Activated CD4-positive, alpha-beta T cell treated with anti-CD3 and anti-CD28 coated beads, Interleukin-2, amount 50 U/mL, for 16 hours (primary cell): ENCODE data around the gene LSAMP.

Source experiments
- DNase-seq: peaks from one replicate; pipeline ENCODE4 v3.0.0-alpha.2; 2020

Gene LSAMP

GRCh38 chr3:115999001-115999585, 446.2 kb downstream of the LSAMP start:
- no peak for DNase-seq

GRCh38 chr3:115996420-115997108, 448.7 kb downstream of the LSAMP start:
- DNase-seq = no peak

- DNase-seq = no peak
Measured at GRCh38 chr3:115990669-115991068, 454.6 kb downstream of the LSAMP start.

- DNase-seq = no peak
Measured at GRCh38 chr3:115989684-115990421, 455.4 kb downstream of the LSAMP start.

GRCh38 chr3:115986555-115987207, 458.6 kb downstream of the LSAMP start:
- no peak for DNase-seq

GRCh38 chr3:115982629-115983028, 462.7 kb downstream of the LSAMP start:
- no peak for DNase-seq

- no peak for DNase-seq
Measured at GRCh38 chr3:115982108-115982507, 463.2 kb downstream of the LSAMP start.

- DNase-seq = no peak
Measured at GRCh38 chr3:115980709-115981108, 464.6 kb downstream of the LSAMP start.

GRCh38 chr3:115977866-115978265, 467.4 kb downstream of the LSAMP start:
- DNase-seq = no peak

- no peak for DNase-seq
Measured at GRCh38 chr3:115975796-115976195, 469.5 kb downstream of the LSAMP start.

GRCh38 chr3:115975353-115975752, 469.9 kb downstream of the LSAMP start:
- DNase-seq = no peak

- DNase-seq = no peak
Measured at GRCh38 chr3:115974940-115975339, 470.3 kb downstream of the LSAMP start.

GRCh38 chr3:115968871-115969270, 476.4 kb downstream of the LSAMP start:
- no peak for DNase-seq

- no peak for DNase-seq
Measured at GRCh38 chr3:115961380-115961779, 483.9 kb downstream of the LSAMP start.

- no peak for DNase-seq
Measured at GRCh38 chr3:115960799-115961198, 484.5 kb downstream of the LSAMP start.

- DNase-seq = no peak
Measured at GRCh38 chr3:115958526-115958925, 486.8 kb downstream of the LSAMP start.

GRCh38 chr3:115947325-115947724, 498.0 kb downstream of the LSAMP start:
- no peak for DNase-seq

- DNase-seq = no peak
Measured at GRCh38 chr3:115943579-115943978, 501.7 kb downstream of the LSAMP start.

- no peak for DNase-seq
Measured at GRCh38 chr3:115937054-115937453, 508.2 kb downstream of the LSAMP start.

GRCh38 chr3:115932807-115933206, 512.5 kb downstream of the LSAMP start:
- DNase-seq = no peak

GRCh38 chr3:115931581-115931980, 513.7 kb downstream of the LSAMP start:
- no peak for DNase-seq

GRCh38 chr3:115930922-115931321, 514.4 kb downstream of the LSAMP start:
- DNase-seq = no peak

- no peak for DNase-seq
Measured at GRCh38 chr3:115930168-115930567, 515.1 kb downstream of the LSAMP start.

- no peak for DNase-seq
Measured at GRCh38 chr3:115928376-115928775, 516.9 kb downstream of the LSAMP start.
